B cell (primary cell): ENCODE results near the gene SLU7. TPM values are rescaled to one million over a fixed set of nuclear protein-coding genes. Genes with fewer than 3 reads are reported as not detected.

ENCODE experiments used
- ATAC-seq: fragments of 200-7000 bp; cut with Tn5 transposase; one replicate; pipeline ENCODE4 v1.10.0; 2021; ENCODE audit warnings: low read depth, mild to moderate bottlenecking, moderate number of reproducible peaks, moderate library complexity
- CTCF ChIA-PET: fragments of 350-600 bp; sonication (Branson Sonifier 250); formaldehyde crosslinking; loops from one replicate; lab custom pipeline; 2021; ENCODE audit warnings: antibody characterized with exemption, inconsistent platforms; lab: Charles Lee
- POLR2A ChIA-PET: fragments of 350-600 bp; sonication (Branson Sonifier 250); formaldehyde crosslinking; loops from one replicate; lab custom pipeline; 2021; ENCODE audit warnings: antibody characterized with exemption; lab: Charles Lee
- DNase-seq: peaks from one replicate; pipeline ENCODE4 v3.0.0; 2013
- H2AFZ ChIP-seq: 2 replicates; pipeline ENCODE4 v1.6.1; 2012; ENCODE audit warnings: mild to moderate bottlenecking, low read depth, low read length; ENCODE audit not compliant: insufficient read depth, poor library complexity, severe bottlenecking
- H3K27ac ChIP-seq, 2 donors: 1 replicate in 1 of 2; 2 replicates in 1 of 2; pipeline ENCODE4 v1.5.1; 2012 to 2013; ENCODE audit warnings: low read length in 2 of 2, mild to moderate bottlenecking in 2 of 2, moderate library complexity in 1 of 2
- H3K27me3 ChIP-seq, 4 experiments: fragments of 200-600 bp in 1 of 4; sonication (generic) in 1 of 4; replicated peaks in 1 of 4; 1 replicate in 2 of 4; 2 replicates in 2 of 4; pipeline versions ENCODE4 v1.6.1 to v1.7.0; 2013 to 2016; ENCODE audit warnings: low read length in 3 of 4, mild to moderate bottlenecking in 2 of 4, mixed read lengths in 1 of 4, moderate library complexity in 1 of 4; ENCODE audit not compliant: insufficient read depth in 4 of 4, control insufficient read depth in 3 of 4; ENCODE audit errors: control extremely low read depth in 1 of 4
- H3K36me3 ChIP-seq, 2 experiments: replicated peaks in 1 of 2; 1 replicate in 1 of 2; 2 replicates in 1 of 2; pipeline versions ENCODE4 v1.6.1 to v1.7.1; 2013; ENCODE audit warnings: low read length in 1 of 2; ENCODE audit not compliant: insufficient read depth in 2 of 2, control insufficient read depth in 1 of 2; ENCODE audit errors: control extremely low read depth in 1 of 2, extremely low read depth in 1 of 2
- H3K4me1 ChIP-seq, 2 donors: fragments of 200-600 bp in 1 of 2; sonication (generic) in 1 of 2; 1 replicate in 1 of 2; 2 replicates in 1 of 2; pipeline versions ENCODE4 v1.5.1 to v1.6.1; 2013 to 2017; ENCODE audit warnings: low read length in 2 of 2; ENCODE audit not compliant: control insufficient read depth in 2 of 2, insufficient read depth in 2 of 2
- H3K4me2 ChIP-seq: replicated peaks from 2 replicates; pipeline ENCODE3; 2012; ENCODE audit warnings: mild to moderate bottlenecking, low read depth, low read length; ENCODE audit not compliant: poor library complexity, severe bottlenecking
- H3K4me3 ChIP-seq, 5 experiments: fragments of 200-600 bp in 1 of 5; sonication (generic) in 1 of 5; 1 replicate in 3 of 5; 2 replicates in 2 of 5; pipeline versions ENCODE4 v1.5.1 to v1.7.0; 2011 to 2016; ENCODE audit warnings: low read length in 4 of 5, mild to moderate bottlenecking in 4 of 5, low read depth in 2 of 5, control low read depth in 1 of 5, moderate library complexity in 1 of 5; ENCODE audit not compliant: insufficient read depth in 1 of 5; ENCODE audit errors: control extremely low read depth in 1 of 5, extremely low read depth in 1 of 5
- H3K79me2 ChIP-seq: fragments of 200-600 bp; sonication (generic); one replicate; pipeline ENCODE4 v1.6.0; 2016; ENCODE audit warnings: low read length; ENCODE audit not compliant: control insufficient read depth, insufficient read depth
- H3K9ac ChIP-seq: fragments of 200-600 bp; sonication (generic); 2 replicates; pipeline ENCODE4 v1.6.1; 2017; ENCODE audit warnings: mild to moderate bottlenecking, low read length, moderate library complexity
- H3K9me3 ChIP-seq, 3 donors: one replicate each; pipeline versions ENCODE4 v1.6.1 to v1.7.1; 2013; ENCODE audit warnings: low read length in 2 of 3; ENCODE audit not compliant: control insufficient read depth in 2 of 3, insufficient read depth in 1 of 3; ENCODE audit errors: control extremely low read depth in 1 of 3
- H4K20me1 ChIP-seq: 2 replicates; pipeline ENCODE4 v1.6.0; 2012; ENCODE audit warnings: mild to moderate bottlenecking, low read length; ENCODE audit not compliant: insufficient read depth, control insufficient read depth, poor library complexity, severe bottlenecking
- H3K27ac Mint-ChIP-seq: one replicate; pipeline ENCODE4 v1.8.0; 2021; ENCODE audit warnings: mixed read lengths
- H3K27me3 Mint-ChIP-seq: one replicate; pipeline ENCODE4 v1.8.0; 2021; ENCODE audit warnings: mixed read lengths
- H3K4me1 Mint-ChIP-seq: one replicate; pipeline ENCODE4 v1.8.0; 2021; ENCODE audit warnings: mixed read lengths
- H3K4me3 Mint-ChIP-seq: one replicate; pipeline ENCODE4 v1.8.0; 2021; ENCODE audit warnings: mixed read lengths
- H3K9me3 Mint-ChIP-seq: one replicate; pipeline ENCODE4 v1.8.0; 2022; ENCODE audit warnings: mixed read lengths; ENCODE audit not compliant: insufficient read depth
- EZH2 ChIP-seq: IDR thresholded peaks from 2 replicates; pipeline ENCODE4 v1.6.1; 2012; ENCODE audit warnings: borderline replicate concordance, low read depth, mild to moderate bottlenecking, moderate library complexity, low read length; ENCODE audit not compliant: insufficient read depth, poor library complexity, severe bottlenecking
- WGBS: methylation state at CpG from one replicate; pipeline ENCODE4 v1.1.5; 2013; ENCODE audit warnings: missing lambda C conversion rate; ENCODE audit not compliant: insufficient coverage; 5-methylcytosine and 5-hydroxymethylcytosine counted together
- intact Hi-C: fragments of 100-400 bp; cut with micrococcal nuclease; formaldehyde crosslinking; loops from one replicate; pipeline ENCODE4 v1.10.0; 2022
- polyA plus RNA-seq: library from polyadenylated mRNA; depleted of rRNA; stranded (reverse); fragments of >200 nt; gene quantifications from 2 replicates; pipeline ENCODE4 v1.2.3, GENCODE V29; 2012
- total RNA-seq, 2 donors: library from RNA; stranded (reverse); fragments of 120-200 nt in 1 of 2; gene quantifications; 1 replicate in 1 of 2; 2 replicates in 1 of 2; pipeline versions ENCODE4 v1.2.3 to v1.2.4, GENCODE V29; 2013 to 2022
- TF ChIP-seq, protein P1 (sequence below): fragments of 200-600 bp; IDR thresholded peaks from one replicate; pipeline ENCODE4 v1.8.0; 2022; ENCODE audit warnings: antibody characterized with exemption, mild to moderate bottlenecking

Gene SLU7
- total and polyA plus RNA-seq, 2 donors (not counting 1 experiment from before 2014, with no cell fraction given), result 30.8 to 68.3 TPM

DNA sequence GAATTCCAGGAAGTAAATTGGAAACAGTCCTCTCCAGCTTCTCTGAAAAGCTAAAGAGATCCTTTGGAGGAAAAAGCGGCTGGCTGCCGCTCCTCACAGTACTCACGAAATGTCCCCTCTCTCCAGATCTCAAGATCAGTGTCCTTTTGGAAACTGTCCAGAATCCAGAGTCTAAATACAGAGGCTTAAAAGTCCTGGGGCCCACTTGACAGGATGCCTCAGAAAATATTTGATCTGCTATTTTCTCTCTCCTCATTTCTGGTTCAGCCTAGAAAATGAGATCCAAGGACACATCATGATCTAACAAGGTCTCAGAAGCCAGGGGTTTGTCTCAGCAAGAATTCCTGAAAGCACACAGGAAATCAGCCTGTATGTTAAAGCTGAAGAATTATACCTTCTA, 55.7 kb downstream of the SLU7 start:
- H3K9me3 Mint-ChIP-seq, result no peaks in the 10 kb centered on the region
- no peak overlapping the region for H3K9ac ChIP-seq
- no peak overlapping the region for H3K4me3 ChIP-seq
- ATAC-seq, result no peak
- no peak overlapping the region for H2AFZ ChIP-seq
- H3K9me3 ChIP-seq, result no peaks in the 10 kb centered on the region
- H3K27me3 ChIP-seq, result peaks cover 0 to 15% (median 8%) of the 10 kb centered on the region in 4 experiments
- no peaks in the 10 kb centered on the region for H3K4me1 Mint-ChIP-seq
- H3K4me1 ChIP-seq, result no peaks in the 10 kb centered on the region
- no peak overlapping the region for H3K27ac Mint-ChIP-seq
- ChIA-PET POLR2A (interaction anchor here (0.6 kb wide), 1 partner anchor 13 kb away, joined by 3 read pairs; no protein-coding TSS in a partner anchor), CTCF (no interaction called here)
- peaks cover 21% of the 10 kb centered on the region for H3K27me3 Mint-ChIP-seq
- no peak for TF ChIP-seq EZH2
- TF ChIP-seq, protein P1, sequence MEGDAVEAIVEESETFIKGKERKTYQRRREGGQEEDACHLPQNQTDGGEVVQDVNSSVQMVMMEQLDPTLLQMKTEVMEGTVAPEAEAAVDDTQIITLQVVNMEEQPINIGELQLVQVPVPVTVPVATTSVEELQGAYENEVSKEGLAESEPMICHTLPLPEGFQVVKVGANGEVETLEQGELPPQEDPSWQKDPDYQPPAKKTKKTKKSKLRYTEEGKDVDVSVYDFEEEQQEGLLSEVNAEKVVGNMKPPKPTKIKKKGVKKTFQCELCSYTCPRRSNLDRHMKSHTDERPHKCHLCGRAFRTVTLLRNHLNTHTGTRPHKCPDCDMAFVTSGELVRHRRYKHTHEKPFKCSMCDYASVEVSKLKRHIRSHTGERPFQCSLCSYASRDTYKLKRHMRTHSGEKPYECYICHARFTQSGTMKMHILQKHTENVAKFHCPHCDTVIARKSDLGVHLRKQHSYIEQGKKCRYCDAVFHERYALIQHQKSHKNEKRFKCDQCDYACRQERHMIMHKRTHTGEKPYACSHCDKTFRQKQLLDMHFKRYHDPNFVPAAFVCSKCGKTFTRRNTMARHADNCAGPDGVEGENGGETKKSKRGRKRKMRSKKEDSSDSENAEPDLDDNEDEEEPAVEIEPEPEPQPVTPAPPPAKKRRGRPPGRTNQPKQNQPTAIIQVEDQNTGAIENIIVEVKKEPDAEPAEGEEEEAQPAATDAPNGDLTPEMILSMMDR, result no peak
- no peaks in the 10 kb centered on the region for H3K36me3 ChIP-seq
- H3K4me3 Mint-ChIP-seq, result no peak overlapping the region
- no peak overlapping the region for H3K27ac ChIP-seq
- H3K4me2 ChIP-seq, result no peak overlapping the region
- 100% methylated on average over 3 of the region's 3 CpGs for WGBS
- no peaks in the 10 kb centered on the region for H3K79me2 ChIP-seq
- intact Hi-C loops, result no loop called here
- no peak for DNase-seq
- no peaks in the 10 kb centered on the region for H4K20me1 ChIP-seq

GRCh38 chr5:160361624-160362228, 57.2 kb downstream of the SLU7 start:
- no peaks in the 10 kb centered on the region for H4K20me1 ChIP-seq
- POLR2A ChIA-PET, result no interaction called here
- no peak for ATAC-seq
- H3K79me2 ChIP-seq, result no peaks in the 10 kb centered on the region
- no peaks in the 10 kb centered on the region for H3K36me3 ChIP-seq
- intact Hi-C loops, result no loop called here
- H3K27me3 ChIP-seq, result peaks cover 0 to 3% (median 0%) of the 10 kb centered on the region in 4 experiments
- no peaks in the 10 kb centered on the region for H3K9me3 Mint-ChIP-seq
- no peaks in the 10 kb centered on the region for H3K9me3 ChIP-seq
- H3K4me3 Mint-ChIP-seq, result no peak overlapping the region
- no peak overlapping the region for H3K4me2 ChIP-seq
- no peaks in the 10 kb centered on the region for H3K4me1 ChIP-seq
- no peak overlapping the region for H2AFZ ChIP-seq
- WGBS, result 86% methylated on average over 8 of the region's 9 CpGs
- peaks cover 17% of the 10 kb centered on the region for H3K27me3 Mint-ChIP-seq
- DNase-seq, result no peak
- CTCF ChIA-PET, result no interaction called here
- no peaks in the 10 kb centered on the region for H3K4me1 Mint-ChIP-seq
- TF ChIP-seq, protein P1, result no peak
- no peak for TF ChIP-seq EZH2
- H3K27ac Mint-ChIP-seq, result no peak overlapping the region
- H3K9ac ChIP-seq, result no peak overlapping the region
- H3K4me3 ChIP-seq, result no peak overlapping the region
- no peak overlapping the region for H3K27ac ChIP-seq
